Thyroid gland (tissue), 4 donors: ENCODE results near the gene HYDIN.
"Not testable (repeated sequence)": the region's sequence is repeated elsewhere in the genome, so short reads cannot be mapped to it uniquely, and the experiment has no call there.

Experiments used
- CTCF ChIP-seq, 6 experiments: fragments of 200-600 bp in 3 of 6; fragments of 450-650 bp in 3 of 6; sonication (generic) in 3 of 6; IDR thresholded peaks; one replicate each; pipeline ENCODE4 v1.5.1; 2016 to 2019; ENCODE audit warnings: antibody characterized with exemption in 6 of 6, mild to moderate bottlenecking in 2 of 6, inconsistent platforms in 1 of 6, moderate library complexity in 1 of 6
- POLR2A ChIP-seq, 2 donors: fragments of 450-650 bp; IDR thresholded peaks; one replicate each; pipeline ENCODE4 v1.6.1; 2017; ENCODE audit warnings: antibody characterized with exemption in 2 of 2, mild to moderate bottlenecking in 2 of 2, moderate library complexity in 1 of 2

- not testable (repeated sequence) for TF ChIP-seq CTCF, POLR2A (IDR thresholded peaks at IDR 0.05)
Observed at GRCh38 chr16:70935325-70935724, 295.2 kb downstream of the HYDIN start.
